ENCODE measurements around the gene VPS29. TPM values are rescaled to one million over a fixed set of nuclear protein-coding genes. Genes with fewer than 3 reads are reported as not detected.

VPS29 gene
- 35.4 and 55.4 TPM in 2 replicates for total RNA-seq

DNA sequence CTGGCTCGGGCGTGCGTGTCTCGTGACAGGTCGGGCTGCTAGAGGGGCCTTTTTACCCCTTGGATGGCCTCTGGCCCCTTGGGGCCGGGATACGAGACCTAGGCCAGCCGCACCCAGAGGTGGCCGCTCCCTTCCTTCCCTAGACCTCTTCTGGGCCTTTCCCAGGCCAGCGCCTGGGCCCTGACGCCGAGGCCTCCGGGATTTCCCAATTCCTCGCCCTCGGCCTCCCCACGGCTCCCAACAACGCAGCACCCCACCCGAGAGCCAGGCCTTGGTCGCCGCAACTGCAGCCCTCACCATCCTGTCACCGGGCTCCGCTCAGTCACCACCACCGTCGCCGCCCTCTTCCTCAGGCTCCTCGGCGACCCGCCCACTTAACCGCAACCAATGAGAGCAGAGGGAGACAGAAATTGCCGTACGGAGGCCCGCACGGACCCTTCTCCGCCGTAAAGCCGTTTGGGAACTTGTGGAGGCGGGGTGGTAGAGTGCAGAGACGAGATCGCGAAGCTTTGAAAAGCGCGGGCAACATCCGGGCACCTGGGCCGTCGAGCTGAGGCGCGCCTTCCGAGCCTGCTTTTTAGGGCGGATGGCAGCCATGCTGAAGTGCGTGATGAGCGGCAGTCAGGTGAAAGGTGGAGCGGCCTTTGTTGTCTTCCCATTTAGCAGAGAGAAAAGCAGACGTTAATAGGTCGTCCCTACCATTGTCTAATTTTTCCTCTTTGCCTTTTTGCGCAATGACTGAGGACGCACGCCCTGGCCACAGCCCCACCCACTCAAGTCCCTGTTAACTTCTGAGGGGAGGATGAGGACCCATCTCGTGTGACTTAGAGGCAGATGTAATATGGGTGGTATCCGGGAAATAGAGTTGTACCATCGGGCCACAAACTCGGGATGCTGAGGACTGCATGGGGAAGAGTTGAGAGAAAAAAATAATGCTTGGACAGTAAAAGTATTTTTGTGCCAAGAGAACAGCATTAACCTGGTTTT lies at the start of gene VPS29, which contains the start of gene RAD9B:
VPS29 (minus strand) TSS at position 360 of the 987 bp plus-strand sequence; CDS start at position 300, 60 bp downstream.
RAD9B (plus strand) TSS at position 580 of the 987 bp plus-strand sequence; CDS start at position 587, 7 bp downstream.

DNA sequence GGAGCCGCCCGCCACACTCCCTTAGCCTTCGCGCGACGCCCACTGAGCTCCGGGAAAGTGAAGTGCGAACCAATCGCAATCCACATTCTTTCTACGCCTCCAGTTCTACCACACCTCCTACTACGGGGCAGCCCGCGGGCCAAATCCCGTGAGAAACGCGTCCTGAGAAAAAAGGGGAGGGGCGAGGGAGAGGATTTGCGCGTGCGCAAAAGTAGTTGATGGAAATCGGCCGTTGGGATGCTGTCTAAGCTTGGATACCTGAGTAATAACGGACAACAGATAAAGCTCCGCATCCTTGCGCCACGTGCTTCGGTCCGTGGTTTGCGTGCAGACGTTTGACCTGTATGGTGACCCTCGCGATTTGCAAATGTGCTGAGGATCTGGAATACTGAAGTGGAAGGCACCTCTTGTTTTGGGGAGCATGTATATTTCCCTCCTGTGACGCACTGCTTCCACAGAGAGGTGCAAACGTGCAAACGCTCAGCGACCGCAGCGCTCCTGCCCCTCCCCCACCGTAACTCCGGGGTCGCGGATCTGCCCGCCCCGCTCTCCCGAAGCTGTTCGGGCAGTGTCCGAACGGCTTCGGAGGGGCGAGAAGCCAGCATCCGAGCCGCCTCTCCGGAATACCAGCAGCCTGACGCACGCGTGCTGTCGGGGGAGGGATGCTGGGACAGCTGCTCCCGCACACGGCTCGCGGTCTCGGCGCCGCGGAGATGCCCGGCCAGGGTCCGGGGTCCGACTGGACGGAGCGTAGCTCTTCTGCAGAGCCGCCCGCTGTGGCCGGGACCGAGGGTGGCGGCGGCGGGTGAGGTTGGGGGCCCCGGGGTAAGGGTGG lies 33.5 kb downstream of the VPS29 start, which contains the start of the genes FAM216A and GPN3:
FAM216A (plus strand) TSS at position 632 of the 835 bp plus-strand sequence; CDS start at position 663, 31 bp downstream.
GPN3 (minus strand) TSS at position 44 of the 835 bp plus-strand sequence. CDS start 54 bp downstream, outside the sequence.

DNA sequence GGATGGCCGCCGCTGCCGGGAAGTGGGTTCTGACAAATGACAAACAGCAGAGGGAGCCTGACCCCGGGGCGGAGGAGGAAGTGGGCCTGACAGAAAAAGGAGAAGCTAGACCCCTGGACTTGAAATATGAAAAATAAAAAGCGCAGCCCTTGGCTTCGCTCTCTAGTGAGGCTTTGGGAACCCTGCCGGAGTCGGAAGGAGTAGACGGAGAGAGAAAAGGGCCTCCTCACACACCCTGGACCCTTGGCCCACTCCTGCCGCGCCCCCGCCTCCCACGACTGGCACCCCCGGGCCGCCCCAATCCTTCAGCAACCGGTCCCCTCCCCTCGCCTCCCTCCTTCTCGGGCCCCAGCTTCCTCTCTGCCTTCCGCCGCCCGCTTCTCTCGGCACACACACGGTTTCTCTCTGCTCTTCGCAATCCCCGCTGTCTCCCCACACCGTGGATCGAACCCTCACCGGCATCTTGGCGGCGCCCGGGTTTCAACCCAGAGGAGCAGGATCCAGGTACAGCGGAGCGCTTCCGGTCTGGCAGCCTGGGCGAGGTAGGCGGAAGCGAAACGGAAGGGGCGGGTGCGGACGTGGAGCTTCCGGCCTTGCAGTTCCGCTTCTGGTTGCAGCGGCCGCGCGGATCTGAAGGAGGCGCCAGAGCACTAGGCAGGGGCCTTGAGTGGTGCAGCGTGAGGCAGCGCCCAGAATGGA lies 52.0 kb downstream of the VPS29 start, which contains the start of gene ARPC3:
ARPC3 (minus strand) TSS at position 539 of the 699 bp plus-strand sequence; CDS start at position 462, 77 bp downstream.

Other genes starting within 250 kb of the VPS29 start
- 114 and 157 TPM in 2 replicates for gene ATP2A2, start 220.9 kb downstream of the VPS29 start, total RNA-seq
- 31.7 and 39.9 TPM in 2 replicates for gene ANAPC7, start 98.4 kb downstream of the VPS29 start, total RNA-seq
- gene ARPC3, start 51.8 kb downstream of the VPS29 start, total RNA-seq, result 209 and 214 TPM in 2 replicates
- gene GPN3, start 33.9 kb downstream of the VPS29 start, total RNA-seq, result 10.0 and 15.1 TPM in 2 replicates
- gene FAM216A, start 33.3 kb downstream of the VPS29 start, total RNA-seq, result 11.2 and 14.7 TPM in 2 replicates
- gene RAD9B, start 220 bp upstream of the VPS29 start, total RNA-seq, result 0.14 and 0.46 TPM in 2 replicates
- gene PPTC7, start 81.2 kb upstream of the VPS29 start, total RNA-seq, result 4.5 and 5.0 TPM in 2 replicates
- gene TCTN1, start 112.0 kb upstream of the VPS29 start, total RNA-seq, result 20.5 and 22.1 TPM in 2 replicates
- gene HVCN1, start 187.0 kb upstream of the VPS29 start, total RNA-seq, result 4.8 and 8.5 TPM in 2 replicates
- gene PPP1CC, start 240.8 kb upstream of the VPS29 start, total RNA-seq, result 64.7 and 65.5 TPM in 2 replicates